Mesothelial cell of epicardium (in vitro differentiated cells): ENCODE data around the gene GDF9. TPM values are rescaled to one million over a fixed set of nuclear protein-coding genes. Genes with fewer than 3 reads are reported as not detected.

Experiments used
- total RNA-seq: library from RNA; stranded (reverse); gene quantifications from 3 replicates; pipeline ENCODE4 v1.2.1, GENCODE V29; 2021

GDF9 gene
- total RNA-seq, 1 donor from 2014 or later, result 0.98 TPM

Other genes starting within 250 kb of the GDF9 start
- 0.33 to 0.78 TPM (median 0.50 TPM) in 3 replicates for gene IL13, start 208.3 kb downstream of the GDF9 start, total RNA-seq
- gene IL4, start 192.5 kb downstream of the GDF9 start, total RNA-seq, result not detected in 3 replicates
- gene KIF3A, start 128.9 kb downstream of the GDF9 start, total RNA-seq, result 24.7 to 28.2 TPM (median 27.4 TPM) in 3 replicates
- 1.5 to 2.5 TPM (median 1.8 TPM) in 3 replicates for gene CCNI2, start 119.0 kb downstream of the GDF9 start, total RNA-seq
- 54.9 to 58.9 TPM (median 58.6 TPM) in 3 replicates for gene SEPTIN8, start 89.2 kb downstream of the GDF9 start, total RNA-seq
- gene SOWAHA, start 53.2 kb downstream of the GDF9 start, total RNA-seq, result 0.52 to 0.67 TPM (median 0.64 TPM) in 3 replicates
- gene SHROOM1, start 35.8 kb downstream of the GDF9 start, total RNA-seq, result 8.6 to 12.2 TPM (median 8.6 TPM) in 3 replicates
- 258 to 329 TPM (median 308 TPM) in 3 replicates for gene UQCRQ, start 173 bp upstream of the GDF9 start, total RNA-seq
- 1.9 to 2.6 TPM (median 1.9 TPM) in 3 replicates for gene LEAP2, start 7.2 kb upstream of the GDF9 start, total RNA-seq
- gene AFF4, start 97.2 kb upstream of the GDF9 start, total RNA-seq, result 117 to 119 TPM (median 117 TPM) in 3 replicates
- 18.2 to 19.5 TPM (median 18.7 TPM) in 3 replicates for gene ZCCHC10, start 160.1 kb upstream of the GDF9 start, total RNA-seq
- gene HSPA4, start 185.5 kb upstream of the GDF9 start, total RNA-seq, result 109 to 111 TPM (median 111 TPM) in 3 replicates